DOHH2 (cell line): Measurements from ENCODE around the gene GTF2H1.

Source experiments
- H3F3A ChIP-seq: fragments of 200-600 bp; sonication (generic), shearing (Covaris generic); 2 replicates; pipeline ENCODE4 v1.6.0; 2016; ENCODE audit warnings: antibody characterized with exemption, mild to moderate bottlenecking; ENCODE audit not compliant: control insufficient read depth, insufficient read depth
- H3K27ac ChIP-seq: fragments of 200-600 bp; sonication (generic); 2 replicates; pipeline ENCODE4 v1.5.1; 2014; ENCODE audit warnings: low read depth, mild to moderate bottlenecking, low read length, moderate library complexity
- H3K27me3 ChIP-seq: fragments of 200-600 bp; sonication (generic); 2 replicates; pipeline ENCODE4 v1.6.1; 2014; ENCODE audit warnings: mild to moderate bottlenecking, low read length, mixed read lengths; ENCODE audit not compliant: control insufficient read depth
- H3K36me3 ChIP-seq: fragments of 200-600 bp; sonication (generic); 2 replicates; pipeline ENCODE4 v1.6.1; 2014; ENCODE audit warnings: mild to moderate bottlenecking, low read length, moderate library complexity, mixed read lengths; ENCODE audit not compliant: control insufficient read depth
- H3K4me1 ChIP-seq: fragments of 200-600 bp; sonication (generic); 2 replicates; pipeline ENCODE4 v1.6.1; 2014; ENCODE audit warnings: mild to moderate bottlenecking, low read length, mixed read lengths; ENCODE audit not compliant: control insufficient read depth
- H3K4me2 ChIP-seq: fragments of 200-600 bp; sonication (generic); 2 replicates; pipeline ENCODE4 v1.6.0; 2014; ENCODE audit warnings: mild to moderate bottlenecking, low read length, moderate library complexity
- H3K4me3 ChIP-seq: fragments of 200-600 bp; sonication (generic); 2 replicates; pipeline ENCODE4 v1.5.1; 2014; ENCODE audit warnings: mild to moderate bottlenecking, low read length, mixed read lengths
- H3K79me2 ChIP-seq: fragments of 200-600 bp; sonication (generic); 2 replicates; pipeline ENCODE4 v1.6.1; 2014; ENCODE audit warnings: mild to moderate bottlenecking, low read length, mixed read lengths; ENCODE audit not compliant: control insufficient read depth
- H3K9me2 ChIP-seq: fragments of 200-600 bp; sonication (generic); replicated peaks from 2 replicates; pipeline ENCODE4 v1.6.1; 2014; ENCODE audit warnings: mild to moderate bottlenecking, low read length, mixed read lengths; ENCODE audit not compliant: control insufficient read depth
- H3K9me3 ChIP-seq: fragments of 200-600 bp; sonication (generic); 2 replicates; pipeline ENCODE4 v1.6.1; 2014; ENCODE audit warnings: antibody characterized with exemption, low read length, mixed read lengths; ENCODE audit not compliant: control insufficient read depth, insufficient read depth
- H4K20me1 ChIP-seq: fragments of 200-600 bp; sonication (generic); 2 replicates; pipeline ENCODE4 v1.6.0; 2014; ENCODE audit warnings: low read depth, mild to moderate bottlenecking, antibody characterized with exemption, low read length, moderate library complexity; ENCODE audit not compliant: control insufficient read depth, insufficient read depth
- CTCF ChIP-seq: fragments of 200-600 bp; sonication (generic); IDR thresholded peaks from one replicate; pipeline ENCODE4 v1.5.1; 2014; ENCODE audit warnings: antibody characterized with exemption, mild to moderate bottlenecking, low read depth, low read length; ENCODE audit not compliant: poor library complexity, severe bottlenecking
- EZH2phosphoT487 ChIP-seq: fragments of 200-600 bp; sonication (generic); IDR thresholded peaks from 2 replicates; pipeline ENCODE4 v1.6.1; 2017; ENCODE audit warnings: borderline replicate concordance, mild to moderate bottlenecking, antibody characterized with exemption, low read length, moderate library complexity, mixed read lengths

GTF2H1 gene

GRCh38 chr11:18295316-18295715 is 27.1 kb upstream of the GTF2H1 start:
- Histone ChIP-seq H3K36me3 (peaks cover 83% of the 10 kb centered on the region), H3K9me3 (no peaks in the 10 kb centered on the region), H3K4me1 (no peaks in the 10 kb centered on the region), H3K9me2 (no peaks in the 10 kb centered on the region), H3K4me3 (no peak overlapping the region), H3K27ac (no peak overlapping the region), H3F3A (no peaks in the 10 kb centered on the region), H3K27me3 (no peaks in the 10 kb centered on the region), H3K79me2 (no peaks in the 10 kb centered on the region), H3K4me2 (no peak overlapping the region), H4K20me1 (no peaks in the 10 kb centered on the region)
- TF ChIP-seq EZH2phosphoT487, result no peak
- TF ChIP-seq CTCF, result no peak

GRCh38 chr11:18299721-18300120 is 22.6 kb upstream of the GTF2H1 start:
- Histone ChIP-seq H3K9me3 (no peaks in the 10 kb centered on the region), H3K36me3 (peaks cover 78% of the 10 kb centered on the region), H3K27me3 (no peaks in the 10 kb centered on the region), H3F3A (no peaks in the 10 kb centered on the region), H3K4me1 (no peaks in the 10 kb centered on the region), H4K20me1 (no peaks in the 10 kb centered on the region), H3K27ac (no peak overlapping the region), H3K4me2 (no peak overlapping the region), H3K79me2 (no peaks in the 10 kb centered on the region), H3K9me2 (no peaks in the 10 kb centered on the region), H3K4me3 (no peak overlapping the region)
- TF ChIP-seq CTCF (no peak), EZH2phosphoT487 (no peak)

GRCh38 chr11:18304745-18305144 is 17.6 kb upstream of the GTF2H1 start:
- no peaks in the 10 kb centered on the region for H3F3A ChIP-seq
- no peaks in the 10 kb centered on the region for H3K9me3 ChIP-seq
- no peak overlapping the region for H3K4me3 ChIP-seq
- H3K27me3 ChIP-seq, result no peaks in the 10 kb centered on the region
- H3K4me1 ChIP-seq, result no peaks in the 10 kb centered on the region
- H3K27ac ChIP-seq, result no peak overlapping the region
- H3K9me2 ChIP-seq, result no peaks in the 10 kb centered on the region
- peaks cover 80% of the 10 kb centered on the region for H3K36me3 ChIP-seq
- H3K4me2 ChIP-seq, result no peak overlapping the region
- H4K20me1 ChIP-seq, result no peaks in the 10 kb centered on the region
- TF ChIP-seq CTCF, result no peak
- no peak for TF ChIP-seq EZH2phosphoT487
- no peaks in the 10 kb centered on the region for H3K79me2 ChIP-seq
